ENCODE measurements around the gene IGF2BP2. TPM values are rescaled to one million over a fixed set of nuclear protein-coding genes. Genes with fewer than 3 reads are reported as not detected.

Gene IGF2BP2
- total RNA-seq, 1 donor = 67.8 TPM

DNA sequence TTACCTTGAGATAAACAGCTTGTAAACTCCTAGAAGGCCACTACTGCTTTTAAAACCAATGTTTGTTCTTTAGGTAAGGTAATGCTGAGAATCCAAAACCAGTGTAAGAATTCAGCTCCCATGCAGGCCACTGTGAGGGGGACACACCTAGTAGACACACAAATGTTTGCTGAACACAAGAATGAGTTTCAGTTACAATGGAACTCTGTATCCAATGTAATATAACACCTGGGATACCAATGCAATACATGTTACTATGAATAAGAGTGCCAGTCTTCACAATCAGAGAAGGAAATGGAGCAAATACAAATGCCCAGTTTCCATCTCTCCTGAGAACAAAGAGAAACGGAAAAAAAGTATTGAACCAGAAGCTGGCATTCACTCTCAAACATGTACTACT, 65.9 kb downstream of the IGF2BP2 start:
- TF ChIP-seq, protein P1, sequence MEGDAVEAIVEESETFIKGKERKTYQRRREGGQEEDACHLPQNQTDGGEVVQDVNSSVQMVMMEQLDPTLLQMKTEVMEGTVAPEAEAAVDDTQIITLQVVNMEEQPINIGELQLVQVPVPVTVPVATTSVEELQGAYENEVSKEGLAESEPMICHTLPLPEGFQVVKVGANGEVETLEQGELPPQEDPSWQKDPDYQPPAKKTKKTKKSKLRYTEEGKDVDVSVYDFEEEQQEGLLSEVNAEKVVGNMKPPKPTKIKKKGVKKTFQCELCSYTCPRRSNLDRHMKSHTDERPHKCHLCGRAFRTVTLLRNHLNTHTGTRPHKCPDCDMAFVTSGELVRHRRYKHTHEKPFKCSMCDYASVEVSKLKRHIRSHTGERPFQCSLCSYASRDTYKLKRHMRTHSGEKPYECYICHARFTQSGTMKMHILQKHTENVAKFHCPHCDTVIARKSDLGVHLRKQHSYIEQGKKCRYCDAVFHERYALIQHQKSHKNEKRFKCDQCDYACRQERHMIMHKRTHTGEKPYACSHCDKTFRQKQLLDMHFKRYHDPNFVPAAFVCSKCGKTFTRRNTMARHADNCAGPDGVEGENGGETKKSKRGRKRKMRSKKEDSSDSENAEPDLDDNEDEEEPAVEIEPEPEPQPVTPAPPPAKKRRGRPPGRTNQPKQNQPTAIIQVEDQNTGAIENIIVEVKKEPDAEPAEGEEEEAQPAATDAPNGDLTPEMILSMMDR (IDR thresholded peaks at IDR 0.05; ENCODE audit: insufficient read depth, low read depth, low read length) = no peak
- DNase-seq (ENCODE audit: low read depth) = no peak
- H3K4me3 ChIP-seq (ENCODE audit: low read depth, low read length) = no peak overlapping the region

DNA sequence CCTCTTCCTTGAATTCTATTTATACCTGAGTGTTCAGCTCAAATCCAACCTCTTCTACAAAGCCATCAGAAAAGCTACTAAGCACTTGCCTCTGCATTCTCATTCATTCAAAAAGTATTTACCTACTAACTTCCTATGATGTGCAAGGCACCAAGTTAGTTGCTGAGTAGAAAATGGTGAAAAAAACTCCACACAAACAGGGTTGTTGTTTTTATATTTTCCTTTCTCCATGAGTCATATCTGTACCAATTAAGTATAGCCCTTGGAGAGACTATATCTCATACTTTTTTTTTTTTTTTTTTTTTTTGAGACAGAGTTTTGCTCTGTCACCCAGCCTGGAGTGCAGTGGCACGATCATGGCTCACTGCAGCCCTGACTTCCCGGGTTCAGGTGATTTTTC, 67.7 kb downstream of the IGF2BP2 start:
- no peak overlapping the region for H3K4me3 ChIP-seq (ENCODE audit: low read depth, low read length)
- TF ChIP-seq, protein P1 (IDR thresholded peaks at IDR 0.05; ENCODE audit: insufficient read depth, low read depth, low read length) = no peak
- no peak for DNase-seq (ENCODE audit: low read depth)

DNA sequence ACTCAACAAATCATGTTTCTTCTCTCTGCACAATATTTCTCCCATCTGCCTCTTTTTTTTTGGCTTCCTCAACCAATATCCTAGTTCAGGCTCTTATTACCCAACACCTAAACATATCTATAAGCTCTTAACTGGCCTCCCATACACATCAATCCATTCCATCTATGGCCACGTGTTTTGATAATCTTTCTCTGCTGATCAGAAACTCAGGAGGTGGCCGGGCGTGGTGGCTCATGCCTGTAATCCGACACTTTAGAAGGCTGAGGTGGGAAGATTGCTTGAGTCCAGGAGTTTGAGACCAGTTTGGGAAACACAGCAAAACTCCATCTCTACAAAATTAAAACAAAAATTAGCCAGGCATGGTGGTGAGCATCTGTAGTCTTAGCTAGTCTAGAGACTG, 68.4 kb downstream of the IGF2BP2 start:
- DNase-seq (ENCODE audit: low read depth) = no peak
- TF ChIP-seq, protein P1 (IDR thresholded peaks at IDR 0.05; ENCODE audit: insufficient read depth, low read depth, low read length) = no peak
- no peak overlapping the region for H3K4me3 ChIP-seq (ENCODE audit: low read depth, low read length)

DNA sequence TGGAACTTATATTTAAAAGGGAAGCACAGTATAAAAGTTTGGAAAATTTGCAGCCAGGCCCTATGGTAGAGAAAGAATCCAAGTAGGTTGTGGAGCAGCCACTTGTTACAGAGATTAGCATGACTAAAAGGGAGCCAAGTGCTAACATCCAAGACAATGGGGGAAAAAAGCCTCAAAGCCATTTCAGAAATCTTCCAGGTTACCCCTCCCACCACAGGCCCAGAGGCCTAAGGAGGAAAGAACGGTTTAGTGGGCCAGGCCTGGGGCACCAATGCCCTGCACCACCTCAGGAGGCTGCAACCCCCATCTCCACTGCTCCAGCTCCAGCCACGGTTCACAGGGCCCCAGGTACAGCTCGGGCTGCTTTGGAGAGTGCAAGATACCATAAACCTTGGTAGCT, 69.9 kb downstream of the IGF2BP2 start:
- DNase-seq (ENCODE audit: low read depth) = no peak
- no peak overlapping the region for H3K4me3 ChIP-seq (ENCODE audit: low read depth, low read length)
- TF ChIP-seq, protein P1 (IDR thresholded peaks at IDR 0.05; ENCODE audit: insufficient read depth, low read depth, low read length) = no peak

DNA sequence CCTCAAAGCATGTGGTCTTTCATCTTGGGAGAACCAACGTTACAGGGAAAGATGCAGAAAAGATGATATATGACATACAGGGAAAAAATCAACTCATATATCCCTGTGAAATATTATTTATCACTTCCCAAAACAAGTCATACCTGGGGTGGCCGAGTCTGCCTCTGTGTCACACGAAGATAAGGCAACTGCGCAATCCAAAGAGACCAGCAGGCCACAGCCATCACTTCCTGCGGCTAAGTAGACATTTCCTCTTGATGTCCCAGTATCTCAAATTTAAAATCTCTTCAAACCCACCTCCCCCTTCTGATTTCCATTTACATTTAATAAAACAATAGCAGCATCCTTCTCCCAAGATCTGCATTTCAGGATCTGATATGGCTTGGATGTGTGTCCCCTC, 71.5 kb downstream of the IGF2BP2 start:
- no peak overlapping the region for H3K4me3 ChIP-seq (ENCODE audit: low read depth, low read length)
- TF ChIP-seq, protein P1 (IDR thresholded peaks at IDR 0.05; ENCODE audit: insufficient read depth, low read depth, low read length) = no peak
- DNase-seq (ENCODE audit: low read depth) = no peak

DNA sequence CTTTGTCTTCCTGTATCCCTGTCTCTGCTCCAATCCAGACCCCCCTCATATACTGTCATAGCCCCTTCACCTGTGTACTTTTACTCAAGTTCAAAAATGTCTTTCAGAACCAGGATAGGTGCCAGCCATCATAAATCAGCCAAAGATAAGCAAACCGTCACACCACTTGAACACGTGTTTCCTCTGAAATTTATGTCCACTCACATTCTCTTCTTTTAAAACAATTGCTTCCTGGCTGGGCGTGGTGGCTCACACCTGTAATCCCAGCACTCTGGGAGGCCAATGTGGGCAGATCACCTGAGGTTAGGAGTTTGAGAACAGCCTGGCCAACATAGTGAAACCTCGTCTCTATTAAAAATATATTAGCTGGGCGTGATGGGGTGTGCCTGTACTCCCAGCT, 74.1 kb downstream of the IGF2BP2 start:
- DNase-seq (ENCODE audit: low read depth) = no peak
- no peak overlapping the region for H3K4me3 ChIP-seq (ENCODE audit: low read depth, low read length)
- TF ChIP-seq, protein P1 (IDR thresholded peaks at IDR 0.05; ENCODE audit: insufficient read depth, low read depth, low read length) = no peak

DNA sequence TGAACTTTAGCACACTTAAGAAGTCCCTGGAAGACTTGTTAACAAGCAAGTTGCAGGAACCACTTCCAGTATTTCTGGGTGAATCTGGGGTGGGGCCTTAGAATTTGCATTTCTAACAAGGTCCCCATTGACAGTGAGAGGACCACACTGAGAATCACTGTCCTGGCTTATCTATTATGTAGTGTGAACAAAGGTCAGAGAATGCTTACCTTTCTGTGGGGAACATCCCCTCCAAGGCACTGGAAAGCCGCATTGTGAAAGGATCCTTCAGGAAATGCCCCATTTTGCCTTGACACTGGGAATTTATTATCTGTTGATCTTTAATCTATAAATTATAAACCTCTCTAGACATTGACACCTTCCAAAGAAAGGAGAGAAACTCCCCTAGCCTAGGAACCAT, 74.8 kb downstream of the IGF2BP2 start:
- no peak overlapping the region for H3K4me3 ChIP-seq (ENCODE audit: low read depth, low read length)
- TF ChIP-seq, protein P1 (IDR thresholded peaks at IDR 0.05; ENCODE audit: insufficient read depth, low read depth, low read length) = no peak
- DNase-seq (ENCODE audit: low read depth) = no peak
